Bronchial epithelial cell (primary cell): ENCODE measurements around the gene EEFSEC. TPM values are rescaled to one million over a fixed set of nuclear protein-coding genes. Genes with fewer than 3 reads are reported as not detected.

Source experiments
- DNase-seq: peaks from one replicate; pipeline ENCODE4 v3.0.0-alpha.2; 2010; ENCODE audit warnings: low read depth
- FAIRE-seq: peaks from 2 replicates; lab custom pipeline; 2011; peaks lifted over from hg19 to GRCh38; lab: Jason Lieb, UNC
- H3K27me3 ChIP-seq: 2 replicates; pipeline ENCODE4 v1.5.1; 2011; ENCODE audit warnings: low read length; ENCODE audit not compliant: control insufficient read depth, insufficient read depth
- H3K36me3 ChIP-seq: 2 replicates; pipeline ENCODE4 v1.5.1; 2011; ENCODE audit warnings: low read length; ENCODE audit not compliant: control insufficient read depth, insufficient read depth
- H3K4me3 ChIP-seq: 2 replicates; pipeline ENCODE4 v1.5.1; 2011; ENCODE audit warnings: mild to moderate bottlenecking, low read depth, low read length, control low read depth
- total RNA-seq: library from RNA; depleted of rRNA; stranded (reverse); fragments of >200 nt; gene quantifications from 2 replicates; pipeline ENCODE4 v1.2.1, GENCODE V29; 2014
- TF ChIP-seq, protein P1 (sequence below): IDR thresholded peaks from 2 replicates; pipeline ENCODE4 v1.5.1; 2011; ENCODE audit warnings: mild to moderate bottlenecking, moderate library complexity, low read length, control low read depth, inconsistent platforms; ENCODE audit not compliant: insufficient read depth, severe bottlenecking

The EEFSEC gene
- total RNA-seq, 1 donor from 2014 or later: 3.7 TPM

DNA sequence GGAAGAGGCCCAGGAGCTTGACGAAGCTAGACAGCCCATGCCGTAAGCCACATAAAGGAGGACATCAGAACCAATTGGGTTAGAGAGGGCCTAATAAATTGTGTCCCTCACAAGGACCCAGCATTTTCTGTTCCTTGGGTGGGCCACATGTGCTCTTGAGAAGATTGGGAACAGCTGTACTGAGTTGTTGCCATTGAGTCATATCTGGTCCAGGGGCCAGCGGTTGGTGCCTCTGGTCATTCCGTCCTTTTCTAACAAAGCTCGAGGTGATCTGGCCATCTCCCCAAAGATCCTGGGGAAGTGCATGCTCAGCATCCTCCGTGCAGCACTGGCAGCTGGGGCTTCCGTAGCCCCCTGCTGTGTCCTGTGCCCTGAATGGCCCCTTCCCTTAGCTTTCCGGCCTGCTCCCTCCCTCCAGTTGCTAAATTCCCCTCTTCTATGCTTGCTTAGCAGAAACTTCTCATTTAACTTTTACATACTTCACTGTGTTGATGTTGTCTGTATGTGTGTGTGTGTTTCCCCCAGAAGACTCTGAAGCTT, 73.0 kb downstream of the EEFSEC start:
- DNase-seq (no peak), FAIRE-seq (no peak)
- Histone ChIP-seq H3K4me3 (no peak overlapping the region), H3K36me3 (peaks cover 1% of the 10 kb centered on the region), H3K27me3 (no peaks in the 10 kb centered on the region)
- TF ChIP-seq, protein P1, sequence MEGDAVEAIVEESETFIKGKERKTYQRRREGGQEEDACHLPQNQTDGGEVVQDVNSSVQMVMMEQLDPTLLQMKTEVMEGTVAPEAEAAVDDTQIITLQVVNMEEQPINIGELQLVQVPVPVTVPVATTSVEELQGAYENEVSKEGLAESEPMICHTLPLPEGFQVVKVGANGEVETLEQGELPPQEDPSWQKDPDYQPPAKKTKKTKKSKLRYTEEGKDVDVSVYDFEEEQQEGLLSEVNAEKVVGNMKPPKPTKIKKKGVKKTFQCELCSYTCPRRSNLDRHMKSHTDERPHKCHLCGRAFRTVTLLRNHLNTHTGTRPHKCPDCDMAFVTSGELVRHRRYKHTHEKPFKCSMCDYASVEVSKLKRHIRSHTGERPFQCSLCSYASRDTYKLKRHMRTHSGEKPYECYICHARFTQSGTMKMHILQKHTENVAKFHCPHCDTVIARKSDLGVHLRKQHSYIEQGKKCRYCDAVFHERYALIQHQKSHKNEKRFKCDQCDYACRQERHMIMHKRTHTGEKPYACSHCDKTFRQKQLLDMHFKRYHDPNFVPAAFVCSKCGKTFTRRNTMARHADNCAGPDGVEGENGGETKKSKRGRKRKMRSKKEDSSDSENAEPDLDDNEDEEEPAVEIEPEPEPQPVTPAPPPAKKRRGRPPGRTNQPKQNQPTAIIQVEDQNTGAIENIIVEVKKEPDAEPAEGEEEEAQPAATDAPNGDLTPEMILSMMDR: no peak

DNA sequence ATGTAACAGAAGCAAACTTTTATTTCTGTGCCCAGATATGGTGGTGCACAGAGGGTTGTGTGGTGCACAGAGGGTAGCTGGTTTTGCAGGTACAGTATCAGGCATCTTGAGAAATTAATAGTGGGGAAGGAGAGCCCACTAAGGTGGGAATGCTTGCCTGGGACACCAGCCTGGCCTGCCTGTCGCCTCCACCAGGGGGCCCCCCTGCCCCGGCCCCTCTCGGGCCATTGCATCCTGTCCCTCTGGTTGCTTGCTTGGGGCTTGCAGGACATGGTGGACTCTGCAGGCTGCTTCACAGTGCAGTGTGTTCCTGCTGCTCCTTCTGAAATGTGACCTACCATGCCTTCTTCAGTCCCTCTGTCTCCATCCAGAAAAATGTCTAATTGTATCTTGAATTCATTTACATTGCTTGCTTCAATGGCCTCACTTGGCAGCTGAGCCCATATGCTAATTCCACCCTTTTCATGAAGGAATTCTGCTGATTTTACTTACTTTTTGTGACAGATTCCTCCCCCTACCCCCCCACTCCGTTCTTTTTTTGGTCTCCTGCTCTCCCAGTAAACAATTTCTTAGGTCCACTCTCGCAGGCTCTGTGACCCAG, 73.6 kb downstream of the EEFSEC start:
- TF ChIP-seq, protein P1: peak; percentile 82
- no peaks in the 10 kb centered on the region for H3K27me3 ChIP-seq
- H3K4me3 ChIP-seq: no peak overlapping the region
- FAIRE-seq (no peak), DNase-seq (no peak)
- peaks cover 1% of the 10 kb centered on the region for H3K36me3 ChIP-seq

DNA sequence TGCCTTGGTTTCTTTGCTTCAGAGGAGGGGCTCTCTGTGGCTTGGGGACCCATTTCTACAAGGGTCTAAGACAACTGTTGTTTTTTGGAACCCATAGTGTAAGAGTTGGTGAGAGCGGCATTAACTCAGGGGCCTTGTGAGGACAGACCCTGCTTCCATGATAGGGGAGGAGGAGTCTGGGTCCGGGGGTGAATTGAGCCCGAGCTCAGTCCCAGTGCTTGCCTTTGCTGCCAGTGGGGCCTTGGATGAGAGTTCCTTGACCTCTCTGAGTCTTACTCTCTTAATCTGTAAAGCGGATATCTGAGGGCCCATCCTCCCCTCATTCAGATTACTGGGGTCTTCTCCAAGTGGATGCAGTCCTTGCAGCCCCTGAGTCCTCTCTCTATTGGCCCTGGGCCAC, 74.2 kb downstream of the EEFSEC start:
- no peaks in the 10 kb centered on the region for H3K27me3 ChIP-seq
- H3K4me3 ChIP-seq: no peak overlapping the region
- no peak for DNase-seq
- peaks cover 1% of the 10 kb centered on the region for H3K36me3 ChIP-seq
- TF ChIP-seq, protein P1: no peak
- no peak for FAIRE-seq

DNA sequence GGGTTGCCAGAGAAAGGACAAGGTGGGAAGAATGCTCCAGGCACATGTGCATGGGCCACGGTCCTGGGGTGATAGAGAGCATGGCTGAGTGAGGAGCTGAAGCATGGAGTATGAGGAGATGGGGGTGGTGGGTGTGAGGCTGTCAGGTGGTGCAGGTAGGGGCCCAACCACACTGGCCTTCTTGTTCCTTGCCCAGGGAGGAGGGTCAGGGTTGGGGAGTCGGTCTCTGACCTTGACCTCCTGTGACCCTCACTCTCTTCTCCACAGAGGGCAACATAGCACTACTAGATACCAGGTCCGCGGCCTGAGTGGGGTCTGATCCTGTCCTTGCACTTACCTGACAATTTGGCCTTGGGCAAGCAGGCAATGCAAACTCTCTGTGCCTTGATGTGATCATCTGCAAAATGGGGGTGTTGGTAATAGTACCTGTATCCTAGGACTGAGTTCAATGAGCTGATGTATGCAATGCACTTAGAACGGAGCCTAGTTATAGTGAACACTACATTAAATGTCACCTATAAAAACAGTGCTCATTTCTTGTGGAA, 75.2 kb downstream of the EEFSEC start:
- Histone ChIP-seq H3K27me3 (no peaks in the 10 kb centered on the region), H3K4me3 (no peak overlapping the region), H3K36me3 (peaks cover 1% of the 10 kb centered on the region)
- FAIRE-seq (no peak), DNase-seq (no peak)
- TF ChIP-seq, protein P1: no peak

DNA sequence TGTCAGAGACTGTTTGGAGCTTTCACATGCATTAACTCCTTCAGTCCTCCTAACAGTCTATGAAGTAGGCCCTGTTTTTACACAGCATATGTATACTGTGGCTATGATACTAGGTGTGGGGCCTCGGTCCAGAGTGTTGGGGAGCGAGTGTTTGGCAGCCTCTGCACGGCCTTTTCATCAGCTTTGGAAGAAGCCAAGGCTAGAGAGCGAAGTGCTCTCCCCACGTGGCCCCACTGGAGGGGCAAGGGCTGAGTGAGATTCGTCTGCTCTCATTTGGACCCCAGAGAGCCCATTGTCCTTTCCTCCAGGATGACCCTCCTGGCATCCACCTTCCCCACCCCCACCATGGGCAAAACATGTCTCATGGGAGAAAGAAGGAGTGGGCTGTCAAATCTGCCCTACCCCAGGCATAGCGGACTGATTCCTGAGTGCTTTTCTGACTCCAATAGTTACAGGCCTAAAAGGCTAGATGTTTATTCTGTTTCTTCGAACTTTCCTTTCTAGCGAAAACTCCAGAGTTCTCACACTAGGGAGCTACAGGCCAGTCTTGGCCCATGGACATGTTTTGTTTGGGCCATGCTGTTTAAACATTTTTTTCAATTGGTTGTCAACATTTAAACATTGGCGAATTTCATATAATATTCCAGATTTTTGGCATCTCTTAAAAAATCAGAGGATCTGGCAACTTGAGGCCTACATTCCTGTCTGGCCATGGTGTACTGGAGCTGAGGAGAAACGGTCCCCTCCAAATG, 76.0 kb downstream of the EEFSEC start:
- Histone ChIP-seq H3K27me3 (no peaks in the 10 kb centered on the region), H3K36me3 (peaks cover 1% of the 10 kb centered on the region), H3K4me3 (no peak overlapping the region)
- DNase-seq (no peak), FAIRE-seq (no peak)
- TF ChIP-seq, protein P1: no peak
